ENCODE data around the gene GFRA3.
A peak's percentile ranks its signal among the peaks of the same experiment; 100 is the strongest.

GFRA3 gene

GRCh38 chr5:138246334-138246733, 28.1 kb downstream of the GFRA3 start:
- no peak for DNase-seq

DNA sequence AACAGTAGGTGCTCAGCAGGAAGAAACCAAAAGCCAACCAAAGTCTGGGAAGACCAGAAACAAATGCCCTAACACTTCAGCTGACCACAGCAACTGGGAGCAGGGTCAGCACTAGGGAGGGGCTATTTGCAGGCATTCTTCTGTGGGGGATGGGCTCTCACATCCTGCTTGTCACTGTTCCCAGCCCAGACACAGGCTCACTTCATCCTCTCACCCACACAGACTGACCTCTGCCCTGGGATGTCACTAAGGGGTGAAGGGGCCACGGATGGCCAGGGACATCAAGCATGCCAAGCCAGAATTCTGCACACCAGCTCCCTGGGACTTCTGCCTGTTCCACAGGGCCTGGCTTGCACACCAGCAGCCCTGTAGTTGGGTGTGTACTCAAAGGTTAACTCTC, 28.7 kb downstream of the GFRA3 start:
- no peak for DNase-seq

GRCh38 chr5:138243794-138244193, 30.6 kb downstream of the GFRA3 start:
- no peak for DNase-seq

- peak in 1 of 2 experiments; percentile 18 for DNase-seq
Measured at GRCh38 chr5:138241688-138242571, 32.5 kb downstream of the GFRA3 start.

DNA sequence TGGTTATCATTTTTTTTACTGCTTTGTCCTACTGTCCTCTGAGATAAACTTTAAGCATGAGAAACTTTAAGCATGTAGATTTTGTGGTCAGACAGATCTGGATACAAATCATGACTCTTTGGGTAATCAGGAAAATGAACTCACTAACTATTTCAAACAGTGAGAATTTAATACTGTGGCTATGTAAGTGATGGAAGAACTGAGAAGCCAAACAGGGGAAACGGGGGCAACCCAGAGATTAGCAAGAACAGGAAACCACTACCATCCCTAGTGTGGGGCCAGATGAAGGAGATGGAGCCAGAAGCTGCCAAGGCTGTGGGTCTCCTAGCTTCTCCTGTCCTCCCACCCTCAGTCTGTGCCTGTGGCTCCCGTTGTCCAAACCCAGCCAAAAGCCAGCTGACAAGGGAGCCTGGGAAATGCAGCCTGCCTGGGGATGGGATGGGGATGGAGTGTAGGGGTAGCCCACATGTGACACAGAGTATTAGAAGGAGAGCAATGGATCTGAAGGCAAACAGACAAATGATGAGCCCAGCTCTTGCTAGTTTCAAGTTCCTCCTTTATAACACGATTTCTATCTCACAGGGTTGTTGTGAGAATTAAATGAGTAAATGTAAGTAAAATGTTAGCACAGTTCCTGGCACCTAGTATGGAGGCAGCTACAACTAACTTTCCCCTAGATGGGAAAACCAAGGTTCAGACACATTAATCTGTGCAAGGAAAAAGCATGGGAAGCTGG, 33.6 kb downstream of the GFRA3 start:
- peak; percentile 32 to 35 for DNase-seq

DNA sequence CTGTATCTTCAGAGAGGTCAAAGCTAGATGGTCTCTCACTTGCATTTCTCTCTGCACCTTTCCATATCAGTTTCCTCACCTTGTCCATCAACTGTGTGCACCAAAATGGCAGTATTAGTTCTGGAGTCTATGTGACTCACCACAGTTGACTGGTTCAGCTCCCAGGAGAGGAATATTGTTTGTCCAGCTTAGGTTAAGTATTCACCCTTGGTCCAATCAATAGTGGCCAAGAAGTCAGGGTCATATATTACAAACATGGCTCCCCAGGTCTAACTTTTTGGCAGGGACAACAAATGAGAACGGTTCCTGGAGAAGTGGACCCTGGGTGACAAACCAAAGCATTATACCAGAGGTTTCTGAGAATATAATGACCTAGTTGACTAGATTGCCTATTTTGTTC, 36.4 kb downstream of the GFRA3 start:
- DNase-seq = no peak

- no peak for DNase-seq
Measured at GRCh38 chr5:138234651-138235050, 39.8 kb downstream of the GFRA3 start.

GRCh38 chr5:138233280-138233679, 41.1 kb downstream of the GFRA3 start:
- DNase-seq = no peak

DNA sequence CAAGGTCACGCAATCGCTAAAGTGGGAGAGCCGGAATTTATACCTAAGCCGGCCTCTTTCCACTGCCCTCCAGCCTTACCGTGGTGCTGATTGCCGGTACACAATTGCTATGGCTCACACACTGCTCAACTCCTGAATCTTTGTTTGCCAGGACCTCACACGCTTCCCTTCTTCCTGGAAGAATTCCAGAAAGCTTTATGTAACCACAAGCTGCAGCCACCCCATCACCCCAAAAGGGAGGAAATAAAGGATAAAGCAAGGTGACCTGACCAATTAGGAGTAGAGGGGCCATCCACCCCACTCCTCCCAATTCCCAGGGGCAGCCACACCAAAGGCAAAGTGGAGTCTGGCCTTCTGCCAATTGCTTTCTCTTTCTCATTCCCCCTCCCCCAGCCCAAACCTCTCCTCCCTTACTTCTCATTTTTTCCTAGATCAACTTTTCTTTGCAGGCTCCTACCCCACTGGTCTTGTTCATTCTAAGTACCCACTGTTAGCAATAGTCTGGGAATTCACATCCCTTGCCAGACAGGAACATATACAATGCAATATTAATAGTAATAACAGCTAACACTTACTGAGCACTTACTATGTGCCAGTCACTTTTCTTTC, 43.3 kb downstream of the GFRA3 start:
- no peak for DNase-seq

DNA sequence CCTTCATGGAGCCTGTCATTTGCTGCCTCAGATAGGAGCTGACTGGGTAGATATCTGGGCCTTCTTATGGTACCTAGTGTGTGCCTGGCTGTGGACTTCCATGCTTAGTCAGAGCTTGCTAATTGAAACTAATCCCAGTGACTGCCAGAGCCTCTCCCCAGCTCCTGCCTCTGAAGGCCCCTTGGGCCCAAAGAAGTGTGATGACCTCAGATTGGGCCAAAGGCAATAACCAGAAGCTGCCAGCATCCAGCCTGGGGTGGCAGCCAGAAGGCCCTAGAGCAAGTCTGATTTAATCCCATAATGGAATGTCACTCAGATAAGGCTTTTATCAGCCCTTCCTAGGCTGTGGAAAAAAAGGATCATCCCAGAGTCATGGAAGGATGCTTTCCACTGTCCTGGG, 44.2 kb downstream of the GFRA3 start:
- no peak for DNase-seq

DNA sequence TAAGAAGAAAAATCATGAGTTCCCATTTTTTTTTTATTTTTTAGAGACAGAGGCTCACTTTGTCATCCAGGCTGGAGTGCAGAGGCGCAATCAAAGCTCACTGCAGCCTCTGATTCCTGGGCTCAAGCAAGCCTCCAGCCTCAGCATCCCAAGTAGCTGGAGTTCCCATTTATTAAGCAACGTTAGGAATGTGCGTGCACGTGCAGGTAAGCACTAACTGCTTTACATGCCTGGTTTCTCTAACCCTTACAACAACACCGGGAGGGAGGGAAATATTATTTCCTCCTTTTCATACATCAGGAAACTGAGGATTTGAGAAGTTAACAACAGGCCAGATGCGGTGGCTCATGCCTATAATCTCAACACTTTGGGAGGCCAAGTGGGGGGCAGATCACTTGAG, 45.0 kb downstream of the GFRA3 start:
- no peak for DNase-seq

DNA sequence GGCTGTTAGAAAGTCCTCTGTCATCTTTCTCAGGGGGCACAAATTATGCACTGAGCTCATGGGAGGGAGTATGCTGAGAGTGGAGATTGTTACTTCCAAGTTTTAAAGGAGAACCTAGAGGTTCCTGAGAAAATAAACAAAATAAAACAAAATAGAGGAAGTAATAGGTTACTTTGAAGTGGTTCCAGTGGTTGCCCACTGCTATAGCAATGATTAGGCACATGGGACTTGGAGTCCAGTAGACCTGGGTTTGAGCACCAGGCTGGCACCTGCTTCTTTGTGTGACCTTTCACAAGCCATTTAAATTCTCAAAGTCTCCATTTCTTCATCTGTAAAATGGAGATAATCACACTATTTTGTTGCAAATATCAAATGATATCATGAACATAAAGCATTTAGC, 47.5 kb downstream of the GFRA3 start:
- DNase-seq = no peak

- no peak for DNase-seq
Measured at GRCh38 chr5:138224712-138225111, 49.7 kb downstream of the GFRA3 start.

DNA sequence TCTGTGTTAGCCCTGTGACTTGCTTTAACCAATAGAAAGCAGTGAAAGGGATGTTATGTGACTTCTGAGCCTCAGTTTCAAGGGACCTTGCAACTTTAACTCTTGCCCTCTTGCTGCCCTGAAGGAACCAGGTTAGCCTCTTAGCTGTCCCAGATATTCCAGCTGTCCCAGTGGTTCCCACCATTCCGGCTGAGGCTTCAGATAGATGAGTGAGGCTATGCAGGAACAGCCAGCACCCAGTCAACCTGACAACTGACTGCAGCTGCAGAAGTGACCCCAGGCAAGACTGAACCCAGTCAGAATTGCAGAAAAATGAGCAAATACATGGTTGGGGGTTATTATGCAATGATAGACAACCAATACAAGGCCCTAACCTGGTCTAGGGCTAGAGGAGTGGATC, 50.9 kb downstream of the GFRA3 start:
- no peak for DNase-seq

GRCh38 chr5:138216799-138217198, 57.6 kb downstream of the GFRA3 start:
- DNase-seq = no peak

DNA sequence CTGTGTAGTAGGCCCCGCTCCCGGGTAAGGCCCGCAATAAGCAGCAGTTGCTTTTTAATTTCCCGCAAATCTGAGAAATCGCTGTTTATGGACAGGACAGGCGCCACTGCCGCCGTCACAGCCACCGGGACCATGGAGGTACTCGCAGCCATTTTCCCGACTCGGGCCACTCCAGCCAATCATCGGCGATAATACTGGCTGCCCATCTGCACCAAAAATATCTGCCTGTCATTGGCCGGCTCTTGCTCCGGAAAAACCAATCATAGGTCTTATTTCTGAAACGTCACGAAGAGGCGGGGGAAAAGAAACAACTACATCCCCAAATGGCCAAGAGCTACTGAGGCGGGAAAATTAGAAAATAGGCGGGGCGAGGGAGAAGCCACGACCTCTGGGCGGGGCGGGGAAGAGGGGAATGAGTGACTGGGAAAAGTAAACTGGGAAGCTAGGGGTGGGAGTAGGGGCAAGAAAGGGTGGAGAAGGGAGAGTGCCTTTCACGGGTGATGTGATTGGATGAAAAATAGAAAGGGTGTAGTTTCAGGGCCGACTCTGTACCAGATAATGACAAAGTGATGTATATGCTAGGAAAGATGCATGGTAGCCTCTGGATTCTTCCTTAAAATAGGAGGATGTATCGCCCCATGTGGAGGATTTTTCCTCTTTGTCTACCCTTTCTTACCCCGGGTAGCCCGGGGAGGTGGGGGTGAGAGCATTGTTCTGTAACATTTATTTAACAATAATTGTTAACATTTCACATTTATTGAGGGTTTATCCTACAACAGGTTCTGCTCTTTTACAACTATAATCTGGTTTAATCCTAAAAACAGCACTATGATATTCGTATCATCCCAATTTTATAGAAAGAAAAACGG, 61.0 kb downstream of the GFRA3 start, which contains the start of gene CDC23:
Gene CDC23 (minus strand): TSS at position 163 of the 869 bp plus-strand sequence. CDS start 11 bp downstream, at position 152.
- peak; percentile 88 to 90 for DNase-seq

DNA sequence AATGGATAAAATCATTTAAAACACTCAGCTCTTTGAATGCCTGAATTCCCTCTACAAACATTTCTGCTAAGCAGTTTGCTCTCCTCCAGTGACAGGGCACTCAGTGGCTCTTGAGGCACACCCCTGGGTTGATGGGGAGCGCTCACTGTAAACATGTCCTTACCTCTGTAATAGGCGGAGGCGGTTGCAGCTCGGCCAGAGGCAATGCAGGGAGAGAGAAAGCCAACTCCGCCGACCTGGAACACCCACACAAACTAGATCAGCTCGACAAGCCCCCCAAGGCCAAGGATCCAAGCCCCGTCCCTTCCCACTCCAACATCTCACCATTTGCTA, 61.6 kb downstream of the GFRA3 start:
- no peak for DNase-seq

- no peak for DNase-seq
Measured at GRCh38 chr5:138210985-138211384, 63.4 kb downstream of the GFRA3 start.
